HG02840 (cell line): ENCODE results near the gene MRPL44.

Experiments used
- ATAC-seq: cut with Tn5 transposase; IDR thresholded peaks from one replicate; pipeline ENCODE4 v1.9.1; 2021; ENCODE audit warnings: mild to moderate bottlenecking, moderate library complexity, moderate number of reproducible peaks; ENCODE audit not compliant: unreplicated experiment, low FRiP score

MRPL44 gene

GRCh38 chr2:223969315-223969714 is 12.1 kb downstream of the MRPL44 start:
- no peak for ATAC-seq

- no peak for ATAC-seq
Measured at GRCh38 chr2:223969856-223970255, 12.6 kb downstream of the MRPL44 start.

GRCh38 chr2:223970343-223971128 is 13.3 kb downstream of the MRPL44 start:
- no peak for ATAC-seq

- no peak for ATAC-seq
Measured at GRCh38 chr2:223971731-223972130, 14.5 kb downstream of the MRPL44 start.

GRCh38 chr2:223972656-223973102 is 15.4 kb downstream of the MRPL44 start:
- no peak for ATAC-seq

GRCh38 chr2:223973606-223974005 is 16.3 kb downstream of the MRPL44 start:
- ATAC-seq = no peak

- ATAC-seq = no peak
Measured at GRCh38 chr2:223976635-223977226, 19.5 kb downstream of the MRPL44 start.

- no peak for ATAC-seq
Measured at GRCh38 chr2:223978451-223978850, 21.2 kb downstream of the MRPL44 start.

GRCh38 chr2:223979730-223980396 is 22.6 kb downstream of the MRPL44 start:
- ATAC-seq = no peak

GRCh38 chr2:223980397-223980735 is 23.1 kb downstream of the MRPL44 start:
- ATAC-seq = no peak

- ATAC-seq = no peak
Measured at GRCh38 chr2:223980803-223981202, 23.5 kb downstream of the MRPL44 start.

- ATAC-seq = no peak
Measured at GRCh38 chr2:223981241-223981640, 24.0 kb downstream of the MRPL44 start.

- ATAC-seq = no peak
Measured at GRCh38 chr2:223989206-223989855, 32.1 kb downstream of the MRPL44 start.

- ATAC-seq = no peak
Measured at GRCh38 chr2:223989856-223990232, 32.6 kb downstream of the MRPL44 start.

GRCh38 chr2:223991611-223992010 is 34.3 kb downstream of the MRPL44 start:
- no peak for ATAC-seq

GRCh38 chr2:223993634-223994232 is 36.5 kb downstream of the MRPL44 start:
- no peak for ATAC-seq

- no peak for ATAC-seq
Measured at GRCh38 chr2:223994562-223995162, 37.4 kb downstream of the MRPL44 start.

GRCh38 chr2:223995569-223995968 is 38.3 kb downstream of the MRPL44 start:
- no peak for ATAC-seq

- no peak for ATAC-seq
Measured at GRCh38 chr2:223996391-223996790, 39.1 kb downstream of the MRPL44 start.

GRCh38 chr2:223997938-223998337 is 40.7 kb downstream of the MRPL44 start:
- no peak for ATAC-seq
